ENCODE results near the gene KYNU.
"Not testable (repeated sequence)": the region's sequence is repeated elsewhere in the genome, so short reads cannot be mapped to it uniquely, and the experiment has no call there.

DNA sequence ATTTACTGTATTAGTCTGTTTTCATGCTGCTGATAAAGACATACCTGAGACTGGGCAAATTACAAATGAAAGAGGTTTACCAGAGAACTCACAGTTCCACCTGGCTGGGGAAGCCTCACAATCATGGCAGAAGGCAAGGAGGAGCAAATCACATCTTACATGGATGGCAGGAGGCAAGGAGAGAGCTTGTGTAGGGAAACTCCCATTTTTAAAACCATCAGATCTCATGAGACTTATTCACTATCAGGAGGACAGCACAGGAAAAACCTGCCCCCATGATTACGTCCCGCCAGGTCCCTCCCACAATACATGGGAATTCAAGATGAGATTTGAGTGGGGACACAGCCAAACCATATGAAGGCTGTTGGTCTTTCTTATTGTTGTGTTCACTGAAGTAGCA is 72.9 kb downstream of the KYNU start:
- TF ChIP-seq, protein P1, sequence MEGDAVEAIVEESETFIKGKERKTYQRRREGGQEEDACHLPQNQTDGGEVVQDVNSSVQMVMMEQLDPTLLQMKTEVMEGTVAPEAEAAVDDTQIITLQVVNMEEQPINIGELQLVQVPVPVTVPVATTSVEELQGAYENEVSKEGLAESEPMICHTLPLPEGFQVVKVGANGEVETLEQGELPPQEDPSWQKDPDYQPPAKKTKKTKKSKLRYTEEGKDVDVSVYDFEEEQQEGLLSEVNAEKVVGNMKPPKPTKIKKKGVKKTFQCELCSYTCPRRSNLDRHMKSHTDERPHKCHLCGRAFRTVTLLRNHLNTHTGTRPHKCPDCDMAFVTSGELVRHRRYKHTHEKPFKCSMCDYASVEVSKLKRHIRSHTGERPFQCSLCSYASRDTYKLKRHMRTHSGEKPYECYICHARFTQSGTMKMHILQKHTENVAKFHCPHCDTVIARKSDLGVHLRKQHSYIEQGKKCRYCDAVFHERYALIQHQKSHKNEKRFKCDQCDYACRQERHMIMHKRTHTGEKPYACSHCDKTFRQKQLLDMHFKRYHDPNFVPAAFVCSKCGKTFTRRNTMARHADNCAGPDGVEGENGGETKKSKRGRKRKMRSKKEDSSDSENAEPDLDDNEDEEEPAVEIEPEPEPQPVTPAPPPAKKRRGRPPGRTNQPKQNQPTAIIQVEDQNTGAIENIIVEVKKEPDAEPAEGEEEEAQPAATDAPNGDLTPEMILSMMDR (IDR thresholded peaks at IDR 0.05), result not testable (repeated sequence)
- not testable (repeated sequence) for TF ChIP-seq POLR2A (IDR thresholded peaks at IDR 0.05)

All from esophagus squamous epithelium (tissue), 4 donors.